GM18508 (cell line): Measurements from ENCODE around the gene TGFB1.
A peak's percentile ranks its signal among the peaks of the same experiment; 100 is the strongest.
"Not testable (repeated sequence)": the region's sequence is repeated elsewhere in the genome, so short reads cannot be mapped to it uniquely, and the experiment has no call there.

Experiments
- ATAC-seq: cut with Tn5 transposase; IDR thresholded peaks from one replicate; pipeline ENCODE4 v1.9.1; 2021; ENCODE audit warnings: moderate number of reproducible peaks; ENCODE audit not compliant: insufficient read depth, unreplicated experiment

TGFB1 gene

GRCh38 chr19:41305927-41306793 is 47.6 kb downstream of the TGFB1 start:
- ATAC-seq = no peak

- no peak for ATAC-seq
Observed at GRCh38 chr19:41304706-41305483, 48.8 kb downstream of the TGFB1 start.

GRCh38 chr19:41303954-41304353 is 49.8 kb downstream of the TGFB1 start:
- no peak for ATAC-seq

GRCh38 chr19:41302624-41303351 is 50.9 kb downstream of the TGFB1 start:
- ATAC-seq = no peak

- ATAC-seq = no peak
Observed at GRCh38 chr19:41300555-41300954, 53.2 kb downstream of the TGFB1 start.

- ATAC-seq = no peak
Observed at GRCh38 chr19:41299755-41300089, 54.0 kb downstream of the TGFB1 start.

- no peak for ATAC-seq
Observed at GRCh38 chr19:41299046-41299754, 54.5 kb downstream of the TGFB1 start.

- ATAC-seq = no peak
Observed at GRCh38 chr19:41298348-41298964, 55.3 kb downstream of the TGFB1 start.

GRCh38 chr19:41297628-41298347 is 55.9 kb downstream of the TGFB1 start:
- ATAC-seq = peak; percentile 50

- no peak for ATAC-seq
Observed at GRCh38 chr19:41296433-41296871, 57.3 kb downstream of the TGFB1 start.

GRCh38 chr19:41295499-41295898 is 58.2 kb downstream of the TGFB1 start:
- no peak for ATAC-seq

- ATAC-seq = no peak
Observed at GRCh38 chr19:41294393-41294792, 59.3 kb downstream of the TGFB1 start.

- not testable (repeated sequence) for ATAC-seq
Observed at GRCh38 chr19:41289814-41290213, 63.9 kb downstream of the TGFB1 start.

GRCh38 chr19:41288673-41289530 is 64.8 kb downstream of the TGFB1 start:
- ATAC-seq = no peak
